Urothelium cell line (cell line): Measurements from ENCODE around the gene SPRR1B.
"Not testable (repeated sequence)": the region's sequence is repeated elsewhere in the genome, so short reads cannot be mapped to it uniquely, and the experiment has no call there.

Experiments
- DNase-seq: peaks from one replicate; pipeline ENCODE4 v3.0.0; 2011; ENCODE audit warnings: low spot score, mixed read lengths
- FAIRE-seq: peaks from 2 replicates; lab custom pipeline; 2011; peaks lifted over from hg19 to GRCh38; lab: Jason Lieb, UNC

Gene SPRR1B

GRCh38 chr1:153035211-153035610 lies 4.2 kb downstream of the SPRR1B start:
- no peak for DNase-seq

GRCh38 chr1:153040950-153041631 lies 10.1 kb downstream of the SPRR1B start, which contains the start of gene SPRR2D:
TSS of gene SPRR2D (minus strand) at chr1:153041120. CDS start at chr1:153040346, 774 bp downstream.
- FAIRE-seq (no peak), DNase-seq (no peak)

More at GRCh38 chr1:153035211-153035610, 4.2 kb downstream of the SPRR1B start:
- FAIRE-seq, result no peak

GRCh38 chr1:153049211-153049610 lies 18.2 kb downstream of the SPRR1B start:
- FAIRE-seq, result no peak
- no peak for DNase-seq

DNA sequence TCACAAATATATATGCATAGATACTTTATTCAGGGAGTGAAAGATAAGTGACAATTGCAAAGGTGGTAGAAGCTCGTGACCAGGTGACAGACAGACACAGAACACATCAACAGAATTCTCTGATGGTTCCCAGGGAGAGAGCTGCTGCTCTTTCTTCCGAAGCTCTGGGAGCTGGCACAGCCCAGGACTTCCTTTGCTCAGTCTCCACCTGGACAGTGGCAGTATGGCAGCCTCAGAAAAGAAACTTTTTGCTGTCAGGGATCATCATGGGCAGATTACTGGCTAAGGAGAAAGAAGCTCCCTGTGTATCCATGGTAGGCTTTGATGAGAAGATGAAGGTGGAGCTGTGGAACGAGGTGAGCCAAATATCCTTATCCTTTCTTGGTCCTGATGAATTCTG lies 25.1 kb downstream of the SPRR1B start:
- not testable (repeated sequence) for FAIRE-seq, DNase-seq

DNA sequence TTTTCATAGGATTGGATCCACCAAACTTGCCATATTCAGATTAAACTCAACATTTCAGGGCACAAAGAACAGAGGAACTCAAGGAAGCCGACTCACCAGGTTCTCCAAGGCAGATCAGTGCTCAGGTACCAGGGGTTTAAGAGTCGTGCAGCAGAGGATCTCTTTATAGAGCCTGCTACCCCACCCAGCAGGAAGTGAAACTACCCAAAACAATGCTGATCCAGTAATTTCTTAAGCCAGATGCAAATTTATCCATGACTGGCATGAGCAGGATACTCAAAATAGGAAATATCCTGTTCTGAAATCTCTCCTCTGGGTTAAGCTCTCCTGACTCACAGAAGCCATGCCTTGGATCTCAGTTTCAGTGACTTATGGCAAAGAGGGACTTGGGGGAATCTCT lies 26.4 kb downstream of the SPRR1B start, which contains the start of gene SPRR2A:
SPRR2A (minus strand) TSS at position 138 of the 400 bp plus-strand sequence. CDS start 777 bp downstream, outside the sequence.
- DNase-seq, result no peak
- no peak for FAIRE-seq

DNA sequence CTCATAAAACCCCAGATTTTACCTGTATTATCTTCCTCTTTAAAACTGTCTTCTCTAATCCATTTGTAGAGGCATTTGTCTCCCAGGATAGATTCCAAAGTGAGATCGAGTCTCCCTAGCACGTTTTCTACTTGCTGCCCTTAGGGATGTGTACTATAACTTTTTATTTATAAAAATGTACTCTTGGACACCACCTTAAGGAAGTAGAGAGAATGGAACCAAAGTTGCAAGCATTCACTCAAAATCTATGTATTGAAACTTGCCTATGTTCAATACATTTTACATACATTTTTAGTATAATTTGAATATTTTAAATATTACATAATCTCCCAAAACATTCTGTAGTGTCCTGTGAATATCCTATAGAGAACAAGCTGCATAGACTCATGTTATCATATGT lies 27.2 kb downstream of the SPRR1B start:
- FAIRE-seq (no peak), DNase-seq (no peak)

DNA sequence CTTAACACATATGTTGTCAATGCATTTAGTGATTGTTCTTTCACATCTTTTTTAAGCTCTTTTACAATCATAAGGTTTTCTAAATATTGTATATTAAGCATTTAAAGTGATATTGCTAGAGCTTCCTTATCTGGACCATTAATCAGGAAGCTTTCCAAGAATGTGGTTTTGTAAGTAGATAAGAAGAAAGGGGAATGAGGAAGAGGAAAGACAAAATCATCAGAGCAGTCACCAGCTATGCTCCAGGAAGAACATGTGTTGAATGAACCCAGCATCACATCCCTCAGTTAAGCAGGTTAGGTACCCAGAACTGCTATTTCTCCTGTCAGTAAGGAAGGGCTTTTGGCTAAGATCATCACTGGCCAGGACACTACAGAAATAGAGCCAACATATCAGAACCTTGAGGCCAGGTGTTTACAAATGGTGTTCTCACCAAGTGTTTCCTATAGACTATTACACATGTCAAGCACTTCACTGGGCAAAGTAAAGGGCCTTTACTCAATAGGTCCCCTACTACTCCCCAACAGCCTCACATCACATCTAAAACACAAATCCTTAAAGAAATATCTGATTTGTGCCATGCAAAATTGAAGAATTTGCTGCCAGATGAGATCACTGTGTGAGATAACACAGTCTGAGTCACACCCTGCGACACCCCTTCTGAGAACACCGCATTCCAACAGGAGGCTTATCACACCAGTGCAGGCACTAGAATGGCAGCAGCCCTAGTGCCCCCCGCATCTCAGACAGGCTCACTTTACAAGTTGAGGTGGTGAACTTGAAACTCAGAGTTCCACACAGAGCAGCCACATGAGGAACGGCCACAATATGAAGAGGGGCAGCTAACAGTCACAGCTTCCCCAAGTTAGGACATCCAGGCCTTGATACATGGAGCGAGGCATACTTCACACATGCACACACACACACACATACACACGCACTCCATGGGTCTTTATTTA lies 28.1 kb downstream of the SPRR1B start:
- DNase-seq (no peak), FAIRE-seq (no peak)

- DNase-seq (no peak), FAIRE-seq (no peak)
These were observed 39.2 kb downstream of the SPRR1B start for GRCh38 chr1:153070243-153070642.

GRCh38 chr1:153071511-153071910 lies 40.5 kb downstream of the SPRR1B start, which contains the start of gene SPRR2B:
TSS of gene SPRR2B (minus strand) at chr1:153071611. CDS start at chr1:153070839, 772 bp downstream.
- FAIRE-seq (no peak), DNase-seq (no peak)

GRCh38 chr1:153072806-153073726 lies 42.1 kb downstream of the SPRR1B start:
- no peak for FAIRE-seq

DNA sequence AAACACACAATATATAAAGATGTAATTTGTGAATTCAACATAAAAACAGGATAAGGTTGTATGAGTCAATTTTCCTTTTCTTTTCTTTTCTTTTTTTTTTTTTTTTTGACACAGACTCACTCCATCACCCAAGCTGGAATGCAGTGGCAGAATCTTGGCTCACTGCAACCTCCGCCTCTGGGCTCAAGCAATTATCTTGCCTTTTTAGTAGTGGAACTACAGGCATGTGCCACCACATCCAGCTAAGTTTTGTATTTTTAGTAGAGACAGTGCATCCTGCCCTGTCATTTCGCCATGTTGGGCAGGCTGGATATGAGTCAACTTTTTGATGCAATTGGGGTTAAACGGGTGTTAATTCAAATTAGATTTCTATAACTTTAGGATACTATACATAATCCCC lies 50.7 kb downstream of the SPRR1B start:
- DNase-seq (no peak), FAIRE-seq (no peak)

More at GRCh38 chr1:153072806-153073726, 42.1 kb downstream of the SPRR1B start:
- DNase-seq, result no peak
